Jurkat, Clone E6-1 (cell line): ENCODE results near the gene CA6. TPM values are rescaled to one million over a fixed set of nuclear protein-coding genes. Genes with fewer than 3 reads are reported as not detected.
"Not testable (repeated sequence)": the region's sequence is repeated elsewhere in the genome, so short reads cannot be mapped to it uniquely, and the experiment has no call there.

Source experiments
- DNase-seq: peaks from one replicate; pipeline ENCODE4 v3.0.0-alpha.2; 2011; ENCODE audit warnings: low read depth, low spot score
- H3K4me3 ChIP-seq: 2 replicates; pipeline ENCODE4 v1.5.1; 2011; ENCODE audit warnings: mild to moderate bottlenecking, low read length, control low read depth, moderate library complexity
- polyA plus RNA-seq: library from polyadenylated mRNA; unstranded; fragments of >200 nt; gene quantifications from one replicate; pipeline ENCODE4 v1.2.1, GENCODE V29; 2012; ENCODE audit warnings: missing spikeins; ENCODE audit not compliant: insufficient read length, insufficient read depth

The CA6 gene
- not detected for polyA plus RNA-seq

DNA sequence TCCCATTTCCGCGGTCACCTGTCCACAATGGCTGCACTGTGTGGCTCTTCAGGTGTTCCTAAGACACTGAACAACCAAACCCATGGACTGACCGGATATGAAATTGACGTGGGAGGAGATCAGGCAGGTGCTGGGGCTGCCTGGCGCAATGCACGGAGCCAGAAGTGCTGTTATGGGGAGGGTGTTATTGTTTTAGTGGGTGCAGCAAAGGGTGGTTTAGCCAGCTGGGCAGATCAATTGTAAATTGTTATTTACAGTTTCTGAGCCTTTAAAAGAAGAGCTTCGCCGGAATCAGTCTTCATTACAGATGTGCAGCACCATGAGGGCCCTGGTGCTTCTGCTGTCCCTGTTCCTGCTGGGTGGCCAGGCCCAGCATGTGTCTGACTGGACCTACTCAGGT, at the start of gene CA6:
TSS of gene CA6 (plus strand) at position 301 of the 400 bp plus-strand sequence. CDS start at position 320, 19 bp downstream.
- no peak for DNase-seq
- H3K4me3 ChIP-seq = no peak within 1 kb of the TSS

DNA sequence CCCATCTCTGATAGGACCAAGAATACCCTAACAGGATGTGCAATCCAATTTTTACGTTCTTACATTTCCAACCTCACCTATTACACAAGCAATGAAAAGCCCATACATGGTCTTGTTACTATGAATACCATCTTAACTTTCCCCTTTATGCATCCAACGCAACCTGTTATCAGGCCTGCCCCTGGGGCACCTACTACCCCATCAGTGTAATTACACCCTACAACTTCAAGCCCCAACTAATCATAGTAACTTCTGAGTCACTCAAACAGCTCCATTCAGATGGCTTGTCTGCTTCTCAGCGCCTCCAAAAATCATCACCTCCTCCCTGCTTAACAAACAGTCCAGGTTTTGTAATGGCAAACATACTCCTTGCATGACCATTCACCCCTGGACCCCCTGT, 48.9 kb upstream of the CA6 start:
- not testable (repeated sequence) for DNase-seq, H3K4me3 ChIP-seq

GRCh38 chr1:8897505-8897904, 48.2 kb upstream of the CA6 start:
- not testable (repeated sequence) for H3K4me3 ChIP-seq, DNase-seq

DNA sequence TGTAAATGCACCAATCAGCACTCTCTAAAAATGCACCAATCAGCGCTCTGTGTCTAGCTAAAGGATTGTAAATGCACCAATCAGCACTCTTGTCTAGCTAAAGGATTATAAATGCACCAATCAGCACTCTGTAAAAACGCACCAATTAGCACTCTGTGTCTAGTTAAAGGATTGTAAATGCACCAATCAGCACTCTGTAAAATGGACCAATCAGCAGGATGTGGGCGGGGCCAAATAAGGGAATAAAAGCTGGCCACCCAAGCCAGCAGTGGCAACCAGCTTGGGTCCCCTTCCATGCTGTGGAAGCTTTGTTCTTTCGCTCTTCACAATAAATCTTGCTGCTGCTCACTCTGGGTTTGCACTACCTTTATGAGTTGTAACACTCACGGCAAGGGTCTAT, 47.2 kb upstream of the CA6 start:
- DNase-seq, H3K4me3 ChIP-seq: not testable (repeated sequence)

DNA sequence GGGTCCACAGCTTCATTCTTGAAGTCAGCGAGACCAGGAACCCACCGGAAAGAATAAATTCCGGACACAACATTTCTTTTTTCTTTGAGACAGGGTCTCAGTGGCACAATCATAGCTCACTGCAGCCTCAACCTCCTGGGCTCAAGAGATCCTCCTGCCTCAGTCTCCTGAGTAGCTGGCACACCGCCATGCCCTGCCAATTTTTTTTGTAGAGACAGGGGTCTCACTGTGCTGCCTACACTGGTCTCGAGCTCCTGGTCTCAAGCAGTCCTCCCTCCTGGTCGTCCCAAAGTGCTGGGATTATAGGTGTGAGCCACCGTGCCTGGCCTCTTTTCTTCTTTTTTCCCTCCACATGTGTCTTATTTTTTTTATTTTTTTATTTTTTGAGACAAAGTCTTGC, 46.6 kb upstream of the CA6 start:
- H3K4me3 ChIP-seq = no peak overlapping the region
- no peak for DNase-seq

GRCh38 chr1:8900684-8901083, 45.0 kb upstream of the CA6 start:
- H3K4me3 ChIP-seq, DNase-seq: not testable (repeated sequence)

- no peak overlapping the region for H3K4me3 ChIP-seq
- DNase-seq = no peak
These were observed 42.9 kb upstream of the CA6 start for GRCh38 chr1:8902765-8903164.

DNA sequence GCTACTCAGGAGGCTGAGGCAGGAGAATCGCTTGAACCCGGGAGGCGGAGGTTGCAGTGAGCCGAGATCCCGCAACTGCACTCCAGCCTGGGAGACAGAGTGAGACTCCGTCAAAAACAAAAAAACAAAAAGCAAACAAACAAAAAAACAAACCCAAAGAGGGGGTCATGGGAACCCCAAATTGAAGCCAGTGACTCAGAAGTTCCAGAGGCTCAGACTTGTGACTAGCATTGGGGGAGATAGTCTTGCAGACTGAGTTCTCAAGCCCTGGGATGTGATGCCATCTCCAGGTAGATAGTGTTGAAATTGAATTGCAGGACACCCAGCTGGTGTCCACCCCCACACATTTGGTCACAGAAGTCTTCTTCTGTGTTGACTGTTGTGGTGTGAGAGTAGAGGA, 42.3 kb upstream of the CA6 start:
- no peak for DNase-seq
- H3K4me3 ChIP-seq = no peak overlapping the region

- DNase-seq = no peak
- no peak overlapping the region for H3K4me3 ChIP-seq
These were observed 41.6 kb upstream of the CA6 start for GRCh38 chr1:8903908-8904650.

DNA sequence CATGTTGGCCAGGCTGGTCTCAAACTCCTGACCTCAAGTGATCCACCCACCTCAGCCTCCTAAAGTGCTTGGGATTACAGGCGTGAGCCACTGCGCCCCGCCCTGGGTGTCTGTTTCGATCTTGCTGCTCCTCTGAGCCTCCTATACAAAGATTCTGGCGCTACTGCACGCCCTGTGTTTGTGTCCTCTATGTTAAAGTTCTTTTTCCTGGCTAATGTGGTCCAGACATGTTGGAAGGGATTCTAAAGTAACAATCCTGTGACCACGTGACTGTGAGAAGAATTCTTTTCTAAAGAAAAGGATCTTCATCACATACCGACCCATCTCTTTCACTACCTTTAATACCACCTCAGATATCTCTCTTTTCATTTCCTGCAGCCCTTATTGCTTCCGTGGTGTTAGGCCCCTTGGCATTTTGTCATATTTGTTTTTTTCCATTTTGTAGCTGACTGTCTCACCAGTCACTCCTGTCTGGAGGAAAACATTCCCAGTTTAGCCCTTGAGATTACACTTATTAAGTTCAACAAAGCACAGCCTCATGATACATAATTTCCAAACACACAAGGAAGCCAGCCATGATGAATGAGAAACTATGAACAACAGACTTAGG, 40.0 kb upstream of the CA6 start:
- no peak for DNase-seq

GRCh38 chr1:8908388-8909151, 37.1 kb upstream of the CA6 start:
- no peak overlapping the region for H3K4me3 ChIP-seq
- DNase-seq = no peak

More for the DNA sequence above, 40.0 kb upstream of the CA6 start:
- H3K4me3 ChIP-seq = no peak overlapping the region

DNA sequence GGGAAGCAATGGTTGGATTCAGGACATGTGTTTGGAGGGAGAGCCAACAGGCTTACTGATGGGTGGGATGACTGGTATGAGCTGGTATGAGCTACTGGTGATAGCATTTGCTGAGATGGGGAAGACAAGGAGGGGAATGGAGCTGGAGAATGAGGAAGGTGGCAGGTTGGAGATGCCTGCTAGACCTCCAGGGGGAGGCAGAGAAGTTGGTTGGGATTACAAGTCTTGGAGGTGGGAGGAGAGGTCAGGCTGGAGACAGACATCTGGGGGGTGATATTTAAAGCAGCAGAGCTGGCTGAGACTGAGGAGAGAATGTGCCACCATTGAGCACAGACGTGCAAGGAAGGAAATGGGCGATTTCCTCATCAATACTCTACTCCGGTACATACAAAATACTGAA, 35.3 kb upstream of the CA6 start:
- no peak overlapping the region for H3K4me3 ChIP-seq
- DNase-seq = no peak

DNA sequence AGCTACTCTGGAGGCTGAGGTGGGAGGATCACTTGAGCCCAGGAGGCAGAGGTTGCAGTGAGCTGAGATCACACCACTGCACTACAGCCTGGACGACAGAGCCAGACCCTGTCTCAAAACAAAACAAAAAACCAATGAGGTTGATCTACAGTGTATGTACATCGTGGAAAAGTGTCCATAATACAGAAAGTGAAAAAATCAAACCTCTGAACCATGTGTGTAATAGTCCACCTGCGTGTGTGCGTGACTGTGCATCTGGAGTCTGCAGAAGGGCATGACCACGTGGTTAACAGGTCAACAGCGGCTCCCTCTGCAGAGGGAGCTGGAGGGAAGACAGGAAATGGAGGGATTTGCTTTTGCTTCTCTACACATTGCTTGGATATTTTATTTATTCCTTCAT, 34.8 kb upstream of the CA6 start:
- no peak overlapping the region for H3K4me3 ChIP-seq

DNA sequence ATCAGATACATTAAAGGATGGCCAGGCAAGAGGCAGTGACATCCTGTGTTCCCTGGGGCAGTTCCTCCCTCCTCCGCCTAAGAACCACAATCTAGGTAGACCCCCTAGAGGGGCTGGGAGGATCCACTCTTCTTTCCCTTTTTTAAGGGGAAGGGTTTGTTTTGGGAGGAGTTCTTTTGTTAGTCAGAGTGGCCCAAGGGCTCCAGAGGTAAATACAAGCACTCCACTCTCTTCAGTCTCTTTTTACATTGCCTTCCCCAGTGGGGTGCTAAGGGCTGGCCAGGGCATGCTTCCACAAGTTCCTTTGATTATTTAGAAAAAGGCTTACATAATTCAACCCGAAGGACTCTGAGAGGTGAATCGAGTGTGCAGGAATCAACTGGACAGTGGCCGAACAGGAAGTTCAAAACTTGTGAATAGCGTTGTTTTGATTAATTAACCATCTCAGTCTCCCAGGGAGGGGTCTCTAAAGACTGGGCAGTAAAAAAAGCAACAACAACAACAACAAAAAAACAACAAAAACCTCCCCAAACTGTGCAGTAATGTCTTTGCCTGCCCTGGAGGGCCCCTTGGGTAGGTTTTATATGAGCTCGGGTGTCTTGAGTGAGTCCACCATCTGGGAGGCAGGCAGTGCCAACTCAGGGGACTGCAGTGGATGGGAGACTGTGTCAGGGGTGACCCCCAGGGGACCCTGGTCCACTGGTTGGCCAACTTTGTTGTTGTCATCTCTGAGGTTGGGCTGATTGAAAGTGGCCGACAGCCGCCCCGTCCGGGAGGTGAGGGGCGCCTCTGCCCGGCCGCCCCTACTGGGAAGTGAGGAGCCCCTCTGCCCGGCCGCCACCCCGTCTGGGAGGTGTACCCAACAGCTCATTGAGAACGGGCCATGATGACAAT, 34.0 kb upstream of the CA6 start:
- DNase-seq = no peak
- no peak overlapping the region for H3K4me3 ChIP-seq

More for the DNA sequence above, 34.8 kb upstream of the CA6 start:
- no peak for DNase-seq

DNA sequence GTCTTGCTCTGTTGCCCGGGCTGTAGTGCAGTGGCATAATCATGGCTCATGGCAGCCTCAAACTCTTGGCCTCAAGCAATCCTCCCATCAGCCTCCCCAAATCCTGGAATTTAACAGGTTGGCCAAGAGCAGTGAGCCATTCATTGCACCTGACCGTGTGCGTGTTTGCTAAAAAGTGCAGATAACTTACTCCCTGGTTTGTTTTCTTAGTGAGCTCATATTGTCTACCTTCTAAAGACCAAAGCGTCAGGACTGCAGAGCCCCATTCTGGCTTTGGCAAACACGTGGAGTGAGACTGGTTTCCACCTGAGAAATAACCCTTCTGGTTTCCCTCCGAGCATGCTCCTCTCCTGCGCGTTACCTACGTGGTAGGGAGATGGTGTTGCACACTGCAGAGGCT, 32.2 kb upstream of the CA6 start:
- H3K4me3 ChIP-seq = no peak overlapping the region
- DNase-seq = no peak

GRCh38 chr1:8914466-8914865, 31.2 kb upstream of the CA6 start:
- no peak for DNase-seq
- H3K4me3 ChIP-seq = no peak overlapping the region

GRCh38 chr1:8915446-8915845, 30.2 kb upstream of the CA6 start:
- H3K4me3 ChIP-seq = no peak overlapping the region
- DNase-seq = no peak

DNA sequence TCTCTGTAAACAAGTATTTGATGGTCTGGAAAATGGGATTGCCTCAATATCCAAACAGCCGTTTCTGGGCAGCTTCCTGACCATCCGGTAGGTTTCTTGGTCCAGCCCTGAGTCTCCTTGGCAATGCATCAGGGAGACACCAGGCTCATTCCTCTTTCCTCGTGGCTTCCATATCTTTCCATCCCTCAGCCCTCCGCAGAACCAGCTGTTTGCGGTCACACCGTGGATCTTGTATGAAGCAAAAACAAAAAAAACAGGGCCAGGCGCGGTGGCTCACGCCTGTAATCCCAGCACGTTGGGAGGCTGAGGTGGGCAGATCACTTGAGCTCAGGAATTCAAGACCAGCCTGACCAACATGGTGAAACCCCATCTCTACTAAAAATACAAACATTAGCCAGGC, 28.1 kb upstream of the CA6 start:
- not testable (repeated sequence) for DNase-seq, H3K4me3 ChIP-seq

GRCh38 chr1:8922962-8923361, 22.7 kb upstream of the CA6 start:
- no peak for DNase-seq
- H3K4me3 ChIP-seq = no peak overlapping the region
